HG03135 (cell line): Measurements from ENCODE around the gene MACROD2.

Source experiments
- ATAC-seq: cut with Tn5 transposase; IDR thresholded peaks from one replicate; pipeline ENCODE4 v1.9.1; 2021; ENCODE audit warnings: mild to moderate bottlenecking, moderate library complexity; ENCODE audit not compliant: unreplicated experiment

Gene MACROD2

DNA sequence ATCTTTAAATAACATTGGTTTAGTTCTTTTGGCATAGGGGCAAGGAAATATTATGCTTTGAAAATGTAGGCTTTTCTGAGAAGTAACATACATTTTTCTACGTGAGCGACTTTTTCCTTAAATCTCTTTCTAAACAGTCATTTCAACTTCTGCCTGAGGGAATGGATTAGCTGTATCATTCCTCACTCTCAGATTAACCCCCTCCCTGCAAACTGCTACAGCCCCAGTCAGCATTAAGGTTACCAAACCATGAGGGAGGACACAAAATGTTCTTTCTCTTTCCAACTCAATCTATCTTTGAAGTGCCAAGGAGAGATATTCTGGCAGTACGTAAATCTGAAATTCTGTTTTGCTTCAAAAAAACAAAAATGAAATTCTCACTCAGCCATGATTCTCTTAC lies 573.4 kb downstream of the MACROD2 start:
- ATAC-seq = no peak

DNA sequence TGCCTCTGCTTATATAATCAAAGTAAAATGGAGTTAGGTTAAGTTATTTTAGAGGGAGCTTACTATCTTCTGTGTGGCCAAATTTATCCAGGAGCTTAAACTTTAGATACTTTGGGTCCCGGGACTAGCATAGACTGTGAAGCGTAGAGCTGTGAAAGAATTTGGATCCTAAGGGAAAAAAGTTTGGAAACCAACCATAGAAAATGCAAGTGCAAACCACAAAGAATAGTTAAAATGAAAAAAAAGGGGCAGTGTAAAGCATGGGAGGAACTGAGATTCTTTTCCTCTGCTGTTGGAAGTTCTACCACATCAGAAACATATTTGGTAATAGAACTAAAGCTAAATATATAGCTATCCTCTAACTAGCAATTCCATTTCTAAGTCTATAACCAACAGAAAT lies 574.3 kb downstream of the MACROD2 start:
- ATAC-seq = no peak

DNA sequence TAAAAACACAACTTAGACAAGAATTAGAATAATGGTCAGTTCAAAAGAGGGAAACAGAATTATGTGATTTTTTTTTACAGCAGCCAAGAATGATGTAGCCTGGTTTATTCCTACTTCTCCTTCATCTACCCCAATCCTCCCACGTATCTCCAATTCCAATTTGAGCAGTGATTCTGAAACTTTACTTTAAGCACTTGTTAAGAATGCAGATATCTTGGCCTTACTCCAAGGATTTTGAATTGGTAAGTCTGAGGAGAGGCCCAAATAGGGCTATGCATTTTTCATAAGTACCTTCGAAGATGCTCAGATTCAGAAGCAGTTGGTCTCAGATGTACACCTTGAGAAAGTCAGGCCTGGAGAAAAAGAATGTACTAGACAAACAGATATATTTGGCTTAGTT lies 575.5 kb downstream of the MACROD2 start:
- no peak for ATAC-seq

DNA sequence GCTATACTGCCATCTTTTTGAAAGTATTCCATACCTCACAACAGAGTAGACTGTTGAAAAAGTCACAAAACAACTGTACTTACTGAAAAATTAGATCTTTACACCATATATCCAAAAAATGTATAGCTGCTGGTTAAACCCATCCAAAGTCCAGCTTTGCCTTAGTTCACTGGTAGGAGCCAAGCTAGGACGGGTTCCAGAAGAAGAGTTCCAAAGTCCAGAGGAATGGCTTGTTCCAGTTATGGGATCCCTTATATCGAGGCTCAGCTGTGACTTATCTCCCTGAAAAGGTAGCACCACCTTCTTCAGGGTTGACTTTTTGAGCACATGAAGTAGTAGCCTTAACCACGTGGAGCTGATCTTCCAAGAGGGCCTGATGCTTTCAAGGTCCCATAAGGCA lies 578.4 kb downstream of the MACROD2 start:
- no peak for ATAC-seq

DNA sequence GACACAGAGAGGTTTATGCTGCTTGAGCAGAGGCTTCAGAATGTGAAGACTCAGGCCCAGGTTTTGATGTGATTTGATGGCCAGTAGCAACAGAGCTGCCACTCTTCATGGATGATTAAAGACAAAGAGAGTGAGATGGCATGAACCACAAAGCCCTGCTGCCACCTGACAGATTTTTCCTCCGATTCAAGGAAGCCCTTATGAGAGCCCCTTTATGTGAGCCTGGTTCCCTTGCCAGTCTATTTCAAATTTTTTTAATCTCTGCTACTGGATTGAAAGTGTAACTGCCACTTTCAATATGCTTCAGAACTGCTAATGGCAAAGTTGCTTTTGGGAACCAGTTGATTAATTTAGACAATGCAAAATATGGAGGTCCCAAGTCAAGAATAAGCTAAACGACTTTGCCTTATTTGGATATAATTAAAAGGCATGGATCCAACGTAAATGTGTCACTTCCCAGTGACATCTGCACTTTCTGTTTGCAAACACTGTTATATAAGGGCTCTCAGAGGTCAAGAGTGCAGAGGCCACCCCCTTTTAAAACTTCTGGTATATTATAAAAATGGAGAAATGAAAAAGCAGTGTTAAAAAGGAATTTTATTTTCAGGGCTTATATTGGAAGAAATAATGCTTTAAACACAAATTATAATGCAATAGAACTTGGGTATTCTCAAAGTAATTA lies 581.0 kb downstream of the MACROD2 start:
- no peak for ATAC-seq

DNA sequence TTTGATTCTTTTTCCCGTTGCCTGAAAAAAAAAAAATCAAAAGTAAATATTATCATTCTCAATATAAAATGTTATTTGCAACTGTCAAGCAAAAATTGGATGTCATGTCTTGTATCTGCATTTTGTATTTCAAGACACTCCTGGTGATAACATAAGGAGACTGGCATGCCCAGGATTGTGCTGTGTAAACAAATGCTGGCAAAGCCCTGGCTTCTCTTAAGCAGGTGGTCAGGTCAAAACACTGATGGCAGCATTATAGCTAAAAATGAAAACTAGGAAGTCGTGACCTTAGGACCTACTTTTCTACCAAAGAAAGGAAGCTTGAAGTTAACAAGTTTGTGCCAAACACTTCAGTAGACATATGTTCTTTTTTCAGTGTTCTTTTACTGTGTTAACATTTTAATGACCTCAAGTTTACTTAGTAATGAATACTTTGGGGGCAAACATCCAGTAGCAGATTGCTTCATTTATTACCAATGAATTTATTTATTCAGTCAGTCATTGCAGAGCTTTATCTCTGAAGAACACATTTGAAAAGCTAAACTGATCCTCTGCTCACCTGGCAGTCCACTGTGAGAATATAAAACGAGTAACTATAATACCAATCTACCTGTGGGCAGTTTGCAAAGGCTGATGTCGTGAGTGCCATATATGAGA lies 585.2 kb downstream of the MACROD2 start:
- no peak for ATAC-seq

DNA sequence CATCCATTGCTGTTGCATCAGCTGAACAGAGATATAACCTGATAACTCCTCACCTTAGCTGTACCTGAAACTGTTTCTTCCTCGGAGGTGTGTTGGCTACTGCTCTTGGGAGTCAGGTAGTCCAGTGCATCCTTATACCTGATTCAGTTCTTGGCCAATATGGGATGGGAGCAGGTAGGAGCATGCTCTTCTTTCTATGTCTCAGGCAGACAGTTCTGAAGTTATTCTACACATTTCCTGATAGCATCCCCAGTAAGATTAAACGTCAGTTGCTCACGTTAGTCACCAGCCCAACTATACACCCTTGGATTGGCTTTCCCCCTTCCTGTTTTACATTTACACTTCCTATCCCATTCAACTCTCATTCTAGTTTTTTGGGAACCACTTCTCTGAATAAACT lies 586.4 kb downstream of the MACROD2 start:
- ATAC-seq = no peak

DNA sequence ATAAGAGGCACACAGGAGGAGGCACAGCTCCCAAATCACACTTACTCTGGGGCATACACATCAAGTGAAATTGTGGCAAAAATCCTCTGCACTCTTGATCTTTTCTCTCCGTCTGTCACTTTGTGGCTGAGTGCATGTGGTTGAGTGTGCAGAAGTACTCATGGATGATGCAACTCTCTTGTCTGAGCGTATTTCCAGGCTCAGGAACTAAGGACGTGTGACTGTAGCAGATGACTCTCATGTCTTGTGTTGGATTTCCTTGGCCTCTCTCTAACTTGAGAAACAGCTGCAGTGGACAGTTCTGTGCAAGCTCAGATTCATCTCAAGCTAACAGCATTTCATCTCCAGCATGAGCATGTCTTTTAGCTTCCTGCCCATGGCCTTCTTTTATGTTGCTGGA lies 587.5 kb downstream of the MACROD2 start:
- no peak for ATAC-seq

DNA sequence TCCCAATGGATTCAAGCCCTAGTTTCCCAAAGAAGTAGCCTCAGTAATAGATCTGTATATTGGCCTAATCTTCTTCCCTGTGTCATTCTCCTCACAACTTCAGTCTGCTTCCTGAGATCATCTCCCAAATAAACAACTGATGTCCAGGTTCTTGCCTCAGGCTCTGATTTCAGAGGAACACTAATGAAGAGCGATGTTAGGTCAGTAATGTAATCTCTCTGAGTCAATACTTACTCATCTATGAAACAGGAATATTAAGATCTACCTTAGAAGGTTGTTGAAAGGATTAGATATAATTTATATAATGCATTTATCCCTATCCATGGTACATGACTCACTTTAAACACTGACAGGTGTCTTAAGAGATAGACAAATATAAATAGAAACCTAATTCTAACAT lies 588.1 kb downstream of the MACROD2 start:
- no peak for ATAC-seq

DNA sequence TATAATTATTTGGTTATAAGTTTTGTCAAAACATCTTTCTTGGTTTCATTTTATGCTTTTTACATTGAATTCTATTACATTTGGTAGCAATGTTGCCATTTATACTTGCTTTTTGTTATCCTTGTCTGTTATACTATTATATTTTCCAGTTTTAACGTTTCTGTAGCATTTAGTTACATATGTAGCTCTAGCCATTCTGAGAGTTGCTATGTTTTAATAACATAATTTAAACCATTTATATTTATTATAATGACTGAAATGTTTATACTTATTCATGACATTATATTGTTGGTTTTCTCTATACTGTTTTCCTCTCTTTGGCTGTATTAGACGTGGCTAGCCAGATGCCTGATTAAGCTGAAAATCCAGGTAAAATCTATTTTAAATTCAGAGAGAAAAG lies 594.1 kb downstream of the MACROD2 start:
- ATAC-seq = no peak

DNA sequence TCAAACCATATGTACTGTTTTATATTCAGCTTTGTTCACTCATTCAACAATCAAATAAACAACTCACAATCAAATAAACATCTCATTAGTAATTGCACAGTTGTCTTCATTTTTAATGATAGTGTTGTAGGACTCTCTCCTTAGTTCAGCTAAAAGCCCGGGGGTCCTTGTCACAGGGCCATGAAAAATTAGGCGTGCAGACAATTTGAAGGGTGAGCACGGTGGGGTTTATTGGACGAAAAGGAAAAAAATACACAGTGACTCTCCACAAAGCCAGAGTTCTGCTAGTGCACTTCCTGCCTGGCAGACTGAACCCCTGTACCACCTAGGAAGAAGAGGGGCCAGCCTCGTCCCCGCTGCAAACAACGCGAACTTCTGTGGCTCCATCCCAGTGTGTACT lies 599.7 kb downstream of the MACROD2 start:
- no peak for ATAC-seq

DNA sequence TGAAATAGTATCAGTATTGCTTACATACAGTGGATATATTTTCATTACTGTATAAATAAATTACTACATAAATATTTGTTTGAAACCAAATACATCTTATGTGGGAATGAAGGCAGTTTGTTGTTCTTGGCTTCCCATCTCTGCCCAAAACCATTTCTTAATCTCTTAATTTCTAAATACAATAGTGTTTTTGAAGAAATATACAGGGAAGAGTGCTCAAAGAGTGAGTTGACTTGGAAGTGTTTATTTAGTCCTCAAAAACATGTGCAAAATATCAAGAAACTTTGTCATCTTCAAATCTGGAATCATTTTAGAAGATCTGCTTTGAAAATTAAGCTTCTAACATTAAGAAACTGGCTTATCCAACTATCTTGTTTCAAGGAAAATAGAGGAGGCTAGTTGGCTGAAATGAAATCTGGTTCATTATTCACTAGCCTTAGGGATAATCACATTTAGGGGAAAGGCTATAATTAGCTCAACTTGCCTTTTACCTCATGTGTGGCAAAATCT lies 601.9 kb downstream of the MACROD2 start:
- ATAC-seq = no peak

DNA sequence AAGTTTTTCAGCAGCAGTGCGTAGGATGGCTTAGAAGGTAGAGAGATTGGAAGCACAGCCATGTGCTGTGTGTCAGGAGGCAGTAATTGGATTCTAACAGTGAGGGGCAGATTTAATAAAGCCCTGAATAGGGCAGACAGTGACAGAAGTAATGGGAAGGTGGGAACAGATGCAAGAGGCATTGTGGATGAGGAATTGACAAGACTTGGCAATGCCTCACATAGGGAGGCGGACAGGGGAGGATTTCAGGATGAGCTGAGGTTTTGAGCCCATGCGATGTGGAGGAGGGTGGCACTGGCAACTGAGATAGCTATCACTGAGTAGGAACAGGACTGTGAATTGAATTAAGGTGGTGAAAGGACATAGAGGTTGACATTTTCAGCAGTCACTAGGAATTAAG lies 604.3 kb downstream of the MACROD2 start:
- ATAC-seq = no peak

DNA sequence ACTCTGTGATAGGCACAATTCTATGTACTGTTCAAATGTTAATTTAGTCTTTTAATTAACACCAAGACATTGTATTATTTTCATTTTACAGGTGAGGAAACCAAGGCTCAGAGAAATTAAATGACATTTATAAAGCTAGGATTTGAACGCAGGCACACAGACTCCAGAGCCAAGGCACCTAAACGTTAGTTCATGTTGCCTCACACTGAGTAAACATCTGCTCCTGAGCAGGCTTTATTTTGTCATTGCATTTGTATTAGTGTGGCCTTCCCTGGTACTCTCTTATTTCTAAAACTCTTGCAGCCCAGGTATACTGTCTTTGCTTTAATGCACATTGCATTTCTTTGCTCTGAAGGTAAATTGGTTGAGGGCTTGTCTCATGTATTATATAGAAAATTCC lies 605.2 kb downstream of the MACROD2 start:
- ATAC-seq = no peak

DNA sequence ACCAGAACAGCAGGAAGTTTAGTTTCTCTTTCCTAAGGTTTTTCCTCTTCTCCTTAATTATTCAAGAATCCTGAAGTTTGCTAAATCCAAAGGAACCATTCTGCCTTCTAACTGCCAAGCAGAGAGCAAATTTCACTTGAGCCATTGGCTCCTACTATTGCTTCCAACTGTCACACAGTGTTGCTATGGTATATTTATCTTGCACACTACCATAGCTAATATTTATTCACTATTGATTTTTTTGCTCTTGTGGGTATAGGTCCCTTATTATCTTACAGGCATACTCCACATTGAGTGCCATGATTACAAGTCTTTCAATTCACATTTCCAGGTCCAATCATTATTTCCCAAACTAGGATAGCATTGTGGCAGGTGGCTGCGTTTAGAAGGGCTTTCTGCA lies 608.8 kb downstream of the MACROD2 start:
- ATAC-seq = no peak

DNA sequence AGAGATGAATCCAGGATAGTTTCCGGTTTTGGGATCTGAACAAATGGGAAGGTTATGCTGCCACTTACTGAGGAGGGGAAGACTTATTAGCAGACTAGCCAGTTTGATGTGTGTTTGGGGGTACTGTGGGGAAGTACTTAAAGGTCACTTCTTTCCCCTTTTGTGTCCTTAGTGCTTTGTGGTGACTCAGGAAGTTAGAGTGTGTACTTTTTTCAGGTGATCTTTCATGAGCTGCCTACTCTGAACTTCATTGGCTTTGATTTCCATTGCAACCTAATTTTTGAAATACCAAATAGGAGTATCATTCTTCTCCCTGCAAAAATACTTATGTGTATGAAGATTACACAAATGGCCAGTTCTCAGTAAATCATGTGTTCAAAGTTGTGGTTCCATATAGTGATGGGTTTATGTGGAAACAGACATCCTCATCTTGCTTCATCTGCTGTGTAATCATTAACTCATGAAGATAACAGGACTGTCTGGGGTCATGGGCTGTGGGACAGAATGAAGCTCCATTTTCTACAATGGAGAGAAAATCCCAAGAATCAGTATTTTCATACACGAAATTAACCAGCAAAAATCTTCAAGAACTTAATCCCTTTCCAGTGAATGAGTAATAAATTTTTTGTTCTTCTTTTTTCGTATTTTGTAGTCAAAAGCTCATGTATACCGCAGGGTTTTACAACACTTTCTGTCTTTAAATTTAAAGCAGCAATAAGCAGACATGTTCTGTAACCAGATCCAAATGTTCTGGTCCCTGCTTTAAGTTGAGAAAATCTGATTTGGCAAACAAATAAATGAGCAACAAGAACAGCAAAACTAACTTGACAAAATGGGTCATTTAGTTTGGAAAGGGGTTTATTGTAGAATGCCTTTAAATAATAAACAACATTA lies 614.3 kb downstream of the MACROD2 start:
- ATAC-seq = no peak

DNA sequence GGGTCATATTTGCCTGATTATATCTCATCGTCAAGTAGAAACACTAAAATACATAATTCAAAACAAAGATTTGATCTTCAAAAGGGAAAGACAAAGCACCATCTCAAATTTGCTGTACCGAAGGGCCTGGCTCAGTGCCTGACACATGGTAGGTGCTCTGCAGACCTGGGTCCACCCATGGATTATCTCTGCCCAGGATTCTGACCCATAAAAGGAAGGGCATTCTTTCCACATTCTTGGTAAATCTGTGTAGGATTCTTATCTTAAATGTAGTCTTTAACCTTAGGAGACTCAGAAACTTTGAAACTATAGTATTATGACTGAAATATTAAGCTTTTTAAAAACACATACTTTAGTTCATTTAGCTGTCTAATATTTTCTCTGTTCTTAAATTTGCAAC lies 616.2 kb downstream of the MACROD2 start:
- ATAC-seq = no peak

DNA sequence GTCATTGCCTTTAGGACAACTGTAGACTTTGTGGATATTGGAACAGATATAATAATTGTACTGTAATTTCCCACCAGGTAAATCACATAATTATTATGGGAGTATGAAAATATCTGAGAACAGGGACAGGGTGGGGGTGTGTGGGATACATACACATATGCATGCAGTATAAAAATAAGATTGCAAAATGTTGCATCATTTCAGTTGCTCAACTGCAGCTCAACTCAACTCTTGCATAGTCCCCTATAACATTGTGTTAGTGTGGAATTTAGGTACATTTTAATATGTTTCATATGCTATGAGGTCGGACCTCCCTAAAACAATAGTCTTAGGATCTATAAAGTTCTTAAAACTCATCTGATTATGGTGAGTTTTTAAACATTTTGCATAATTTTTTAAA lies 617.1 kb downstream of the MACROD2 start:
- ATAC-seq = no peak

DNA sequence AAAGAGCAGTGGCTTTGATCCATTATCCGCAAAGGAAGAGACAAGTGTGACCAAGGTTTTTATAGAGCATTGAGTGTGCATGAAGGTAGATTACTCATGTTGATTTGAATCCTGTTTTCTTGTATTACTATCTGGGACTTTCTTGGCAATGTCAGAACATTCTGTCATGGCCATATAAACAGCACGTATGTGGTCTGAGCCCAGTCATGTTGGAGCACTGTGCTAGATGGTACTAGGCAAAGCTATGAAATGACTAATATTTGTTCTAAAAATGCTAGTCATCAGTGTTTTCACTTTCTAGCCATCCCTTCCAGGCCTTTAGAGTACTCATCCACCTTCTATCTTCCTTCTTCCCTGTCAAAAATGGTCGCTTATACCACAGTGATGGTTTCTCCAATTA lies 620.7 kb downstream of the MACROD2 start:
- ATAC-seq = no peak

DNA sequence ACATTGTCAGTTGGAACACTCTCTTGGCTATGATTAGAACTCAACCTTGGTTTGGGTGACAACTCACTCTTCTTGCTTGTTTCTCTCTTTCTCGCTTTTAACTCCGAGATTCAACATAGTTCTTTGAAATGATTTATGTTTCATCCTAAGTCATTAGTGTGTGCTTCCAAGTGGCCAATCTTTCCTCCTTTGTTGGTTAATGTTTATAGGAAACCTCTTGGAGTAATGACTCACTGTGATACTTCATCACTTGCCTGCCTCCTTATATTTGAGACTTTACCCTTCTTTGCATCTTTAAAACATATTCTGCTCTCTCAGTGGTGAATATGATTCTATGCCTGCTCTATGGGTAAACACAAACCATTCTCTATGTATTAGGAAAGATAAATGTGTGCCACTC lies 621.8 kb downstream of the MACROD2 start:
- ATAC-seq = no peak

DNA sequence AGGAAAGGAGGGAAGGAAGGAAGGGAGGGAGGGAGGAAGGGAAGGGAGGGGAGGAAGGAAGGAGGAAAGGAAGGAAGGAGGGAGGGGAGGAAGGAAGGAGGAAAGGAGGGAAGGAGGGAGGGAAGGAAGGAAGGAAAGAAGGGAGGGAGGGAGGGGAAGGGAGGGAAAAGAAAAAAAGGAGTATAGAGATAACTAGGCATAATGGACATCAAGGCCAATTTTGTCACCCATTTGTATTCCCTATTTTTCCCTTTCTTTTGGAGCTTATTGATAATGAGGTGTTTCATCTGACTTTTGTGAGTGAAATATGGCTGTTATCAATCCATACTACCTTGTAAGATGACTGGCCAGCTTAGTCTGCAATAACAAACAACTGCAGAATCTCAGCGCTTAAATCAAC lies 624.1 kb downstream of the MACROD2 start:
- no peak for ATAC-seq

DNA sequence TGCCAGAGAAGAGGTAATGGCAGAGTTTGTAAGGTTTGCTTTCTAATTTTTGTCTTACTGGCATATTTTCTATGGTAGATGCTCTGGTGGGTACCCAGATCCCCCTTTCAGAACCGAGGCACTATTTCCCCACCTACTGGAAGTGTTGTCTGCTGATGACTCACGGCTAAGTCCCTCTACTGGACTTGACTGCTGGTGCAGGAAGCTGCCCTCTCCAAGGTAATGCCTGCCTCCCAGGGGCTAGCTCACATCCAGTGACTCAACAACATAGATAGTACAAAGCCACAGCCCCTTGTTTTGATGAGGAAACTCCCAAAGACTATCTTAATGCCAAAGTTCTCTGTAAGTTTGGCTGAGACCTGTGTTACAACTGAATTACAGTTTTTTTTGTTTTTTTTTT lies 627.5 kb downstream of the MACROD2 start:
- no peak for ATAC-seq
